ENCODE measurements around the gene KRT13.

Gene KRT13

GRCh38 chr17:41463746-41464145, 41.7 kb downstream of the KRT13 start:
- DNase-seq, result no peak

DNA sequence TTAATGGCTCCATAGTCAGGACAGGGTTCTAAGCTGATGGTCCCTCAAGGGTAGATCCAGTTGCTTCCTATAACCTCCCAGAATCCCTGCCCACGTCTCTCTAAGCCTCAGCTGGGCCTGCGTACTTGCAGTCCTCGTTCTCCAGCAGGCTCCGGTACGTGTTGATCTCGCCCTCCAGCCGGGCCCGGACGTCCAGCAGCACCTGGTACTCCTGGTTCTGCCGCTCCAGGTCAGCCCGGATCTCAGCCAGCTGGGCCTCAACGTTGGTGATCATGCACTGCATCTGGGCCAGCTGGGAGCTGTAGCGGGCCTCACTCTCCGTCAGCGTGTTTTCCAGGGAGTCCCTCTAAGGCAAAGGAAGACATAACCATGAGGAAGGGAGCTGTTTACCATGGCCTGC, 42.7 kb downstream of the KRT13 start:
- no peak for DNase-seq

DNA sequence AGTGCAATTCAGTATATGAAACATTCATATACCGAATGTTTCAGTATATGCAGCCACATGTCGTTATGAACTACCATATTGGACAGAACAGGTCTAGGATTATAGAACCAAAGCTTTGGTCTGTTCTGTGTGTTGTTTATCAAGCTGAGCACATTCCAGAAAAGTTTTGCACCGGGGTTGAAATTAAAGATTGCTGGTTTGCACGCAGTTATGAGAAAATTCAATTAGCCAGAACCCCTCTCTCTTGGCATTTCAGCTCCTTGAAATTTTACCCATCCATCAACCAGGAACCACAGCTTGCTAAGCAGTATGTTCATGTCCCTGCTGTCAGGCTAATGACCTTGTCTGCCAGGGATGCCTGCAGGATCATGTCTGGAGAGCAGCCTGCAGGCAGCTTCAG, 47.7 kb downstream of the KRT13 start:
- DNase-seq, result no peak

- DNase-seq, result no peak
Observed at GRCh38 chr17:41456204-41456603, 49.2 kb downstream of the KRT13 start.

GRCh38 chr17:41455236-41455635, 50.2 kb downstream of the KRT13 start:
- no peak for DNase-seq

GRCh38 chr17:41453066-41453465, 52.3 kb downstream of the KRT13 start:
- no peak for DNase-seq

- DNase-seq, result no peak
Observed at GRCh38 chr17:41452281-41452680, 53.1 kb downstream of the KRT13 start.

DNA sequence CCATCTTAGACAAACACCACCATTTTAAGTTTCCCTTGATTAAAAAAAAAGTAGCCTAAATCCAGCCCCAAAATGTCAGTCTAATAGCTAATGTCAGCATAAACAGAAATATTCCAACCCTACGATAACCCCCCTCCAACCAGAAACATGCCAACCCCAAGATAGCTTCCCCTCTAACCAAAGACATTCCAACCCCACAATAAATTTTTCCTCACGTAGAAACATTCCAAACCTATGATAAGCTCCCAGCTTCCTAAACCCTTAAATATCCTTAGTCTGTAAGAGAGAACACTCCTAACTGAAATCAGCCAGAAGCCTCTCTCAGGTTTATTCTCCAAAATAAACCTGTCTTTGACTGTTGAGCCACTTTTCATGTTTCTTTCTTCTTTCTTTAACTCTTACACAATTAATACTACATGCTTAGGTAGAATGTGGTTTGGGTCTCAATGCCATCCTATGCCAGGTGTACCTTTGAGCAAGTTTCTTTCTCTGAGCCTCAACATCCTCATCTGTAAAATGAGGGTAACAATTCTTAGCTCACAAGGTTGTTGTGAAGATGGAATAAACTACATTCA, 54.2 kb downstream of the KRT13 start:
- no peak for DNase-seq
